ENCODE data around the gene RAX.

GRCh38 chr18:59218018-59218417, 55.2 kb downstream of the RAX start:
- TF ChIP-seq CTCF (IDR thresholded peaks at IDR 0.05; ENCODE audit: low read depth, low read length): no peak
- no peak for TF ChIP-seq MAX (IDR thresholded peaks at IDR 0.05; ENCODE audit: low read depth, low read length)
- TF ChIP-seq POLR2A (IDR thresholded peaks at IDR 0.05; ENCODE audit: extremely low read depth, insufficient read length): no peak
- no peak for TF ChIP-seq MYC (IDR thresholded peaks at IDR 0.05; ENCODE audit: low read depth, low read length)

Data from NB4 (cell line).